ENCODE data around the gene GNAT1. TPM values are rescaled to one million over a fixed set of nuclear protein-coding genes. Genes with fewer than 3 reads are reported as not detected.

GNAT1 gene
- total and polyA plus RNA-seq, 2 of the 13 experiments (the other 11 are each of a cell fraction or from before 2014, with no cell fraction given): 0.15 TPM; not detected in 1

- TF ChIP-seq, protein P1, sequence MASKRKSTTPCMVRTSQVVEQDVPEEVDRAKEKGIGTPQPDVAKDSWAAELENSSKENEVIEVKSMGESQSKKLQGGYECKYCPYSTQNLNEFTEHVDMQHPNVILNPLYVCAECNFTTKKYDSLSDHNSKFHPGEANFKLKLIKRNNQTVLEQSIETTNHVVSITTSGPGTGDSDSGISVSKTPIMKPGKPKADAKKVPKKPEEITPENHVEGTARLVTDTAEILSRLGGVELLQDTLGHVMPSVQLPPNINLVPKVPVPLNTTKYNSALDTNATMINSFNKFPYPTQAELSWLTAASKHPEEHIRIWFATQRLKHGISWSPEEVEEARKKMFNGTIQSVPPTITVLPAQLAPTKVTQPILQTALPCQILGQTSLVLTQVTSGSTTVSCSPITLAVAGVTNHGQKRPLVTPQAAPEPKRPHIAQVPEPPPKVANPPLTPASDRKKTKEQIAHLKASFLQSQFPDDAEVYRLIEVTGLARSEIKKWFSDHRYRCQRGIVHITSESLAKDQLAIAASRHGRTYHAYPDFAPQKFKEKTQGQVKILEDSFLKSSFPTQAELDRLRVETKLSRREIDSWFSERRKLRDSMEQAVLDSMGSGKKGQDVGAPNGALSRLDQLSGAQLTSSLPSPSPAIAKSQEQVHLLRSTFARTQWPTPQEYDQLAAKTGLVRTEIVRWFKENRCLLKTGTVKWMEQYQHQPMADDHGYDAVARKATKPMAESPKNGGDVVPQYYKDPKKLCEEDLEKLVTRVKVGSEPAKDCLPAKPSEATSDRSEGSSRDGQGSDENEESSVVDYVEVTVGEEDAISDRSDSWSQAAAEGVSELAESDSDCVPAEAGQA (IDR thresholded peaks at IDR 0.05; ENCODE audit: low read depth): 0 out of 2 replicates have a peak, but pooled peaks have one; percentile 19
- TF ChIP-seq, protein P1 (CRISPR knock-in tag; IDR thresholded peaks at IDR 0.05; ENCODE audit: borderline replicate concordance): 0 out of 2 replicates have a peak, but pooled peaks have one; percentile 44
- TF ChIP-seq MTA3 (CRISPR knock-in tag; IDR thresholded peaks at IDR 0.05) (no peak), MIER3 (CRISPR knock-in tag; IDR thresholded peaks at IDR 0.05; ENCODE audit: borderline replicate concordance) (peak; percentile 70), POLR2G (IDR thresholded peaks at IDR 0.05; ENCODE audit: low read depth, low read length) (peak; percentile 85), ZBTB1 (CRISPR knock-in tag; IDR thresholded peaks at IDR 0.05; ENCODE audit: borderline replicate concordance) (no peak), POGZ (CRISPR knock-in tag; IDR thresholded peaks at IDR 0.05) (peak; percentile 51), ZNF556 (CRISPR knock-in tag; IDR thresholded peaks at IDR 0.05; ENCODE audit: borderline replicate concordance) (no peak; the same call in 1 of the 2 replicates), TP53 (CRISPR knock-in tag; conservative IDR thresholded peaks at IDR 0.05) (no peak), ZNF674 (CRISPR knock-in tag; IDR thresholded peaks at IDR 0.05; ENCODE audit: low read depth) (no peak; the same call in 1 of the 2 replicates), FOXA3 (CRISPR knock-in tag; IDR thresholded peaks at IDR 0.05) (peak; percentile 79), ZNF747 (CRISPR knock-in tag; IDR thresholded peaks at IDR 0.05; ENCODE audit: borderline replicate concordance) (no peak; the same call in none of the 2 replicates), U2AF1 (optimal IDR thresholded peaks at IDR 0.05; ENCODE audit: low read depth, low read length) (peak; percentile 70), ZNF235 (CRISPR knock-in tag; IDR thresholded peaks at IDR 0.05; ENCODE audit: borderline replicate concordance) (no peak), POLR2AphosphoS5 (IDR thresholded peaks at IDR 0.05; ENCODE audit: low read depth, low read length) (peak; percentile 84), NFYB (CRISPR knock-in tag; IDR thresholded peaks at IDR 0.05) (peak; percentile 75), THRA (CRISPR knock-in tag; IDR thresholded peaks at IDR 0.05; ENCODE audit: borderline replicate concordance) (peak; percentile 83)
Observed at GRCh38 chr3:50195501-50196252, 4.3 kb downstream of the GNAT1 start (continued).

Measured in HepG2 (cell line).